HepG2 (cell line): ENCODE data around the gene DNM1.

Experiments
- MTF2 ChIP-seq: sonication (generic); formaldehyde crosslinking; IDR thresholded peaks from 2 replicates; pipeline ENCODE4 v1.5.0; 2020; ENCODE audit warnings: missing genetic modification reagents, borderline replicate concordance
- NFYB ChIP-seq: sonication (generic); formaldehyde crosslinking; IDR thresholded peaks from 2 replicates; pipeline ENCODE4 v1.4.0; 2020; ENCODE audit warnings: missing genetic modification reagents
- PAX8 ChIP-seq: sonication (generic); formaldehyde crosslinking; IDR thresholded peaks from 2 replicates; pipeline ENCODE4 v1.8.0; 2022; ENCODE audit warnings: mild to moderate bottlenecking, missing genetic modification reagents, borderline replicate concordance
- TMF1 ChIP-seq: sonication (generic); formaldehyde crosslinking; IDR thresholded peaks from 2 replicates; pipeline ENCODE4 v1.8.1; 2022; ENCODE audit warnings: low read depth, missing genetic modification reagents

GRCh38 chr9:128253991-128254346 lies 50.8 kb downstream of the DNM1 start:
- no peak for TF ChIP-seq PAX8
- no peak for TF ChIP-seq MTF2 (CRISPR knock-in tag)
- TF ChIP-seq TMF1 (CRISPR knock-in tag): no peak
- no peak for TF ChIP-seq NFYB (CRISPR knock-in tag)
